C4-2B (cell line): ENCODE measurements around the gene PXN.
"Not testable (repeated sequence)": the region's sequence is repeated elsewhere in the genome, so short reads cannot be mapped to it uniquely, and the experiment has no call there.

Experiments used
- H3K27ac ChIP-seq: fragments of 450-650 bp; 2 replicates; pipeline ENCODE4 v1.5.1; 2017
- ZFX ChIP-seq: fragments of 450-650 bp; IDR thresholded peaks from 2 replicates; pipeline ENCODE4 v1.6.1; 2017
- TF ChIP-seq, protein P1 (sequence below): fragments of 450-650 bp; conservative IDR thresholded peaks from 2 replicates; pipeline ENCODE4 v1.5.1; 2017; ENCODE audit warnings: mild to moderate bottlenecking

PXN gene

DNA sequence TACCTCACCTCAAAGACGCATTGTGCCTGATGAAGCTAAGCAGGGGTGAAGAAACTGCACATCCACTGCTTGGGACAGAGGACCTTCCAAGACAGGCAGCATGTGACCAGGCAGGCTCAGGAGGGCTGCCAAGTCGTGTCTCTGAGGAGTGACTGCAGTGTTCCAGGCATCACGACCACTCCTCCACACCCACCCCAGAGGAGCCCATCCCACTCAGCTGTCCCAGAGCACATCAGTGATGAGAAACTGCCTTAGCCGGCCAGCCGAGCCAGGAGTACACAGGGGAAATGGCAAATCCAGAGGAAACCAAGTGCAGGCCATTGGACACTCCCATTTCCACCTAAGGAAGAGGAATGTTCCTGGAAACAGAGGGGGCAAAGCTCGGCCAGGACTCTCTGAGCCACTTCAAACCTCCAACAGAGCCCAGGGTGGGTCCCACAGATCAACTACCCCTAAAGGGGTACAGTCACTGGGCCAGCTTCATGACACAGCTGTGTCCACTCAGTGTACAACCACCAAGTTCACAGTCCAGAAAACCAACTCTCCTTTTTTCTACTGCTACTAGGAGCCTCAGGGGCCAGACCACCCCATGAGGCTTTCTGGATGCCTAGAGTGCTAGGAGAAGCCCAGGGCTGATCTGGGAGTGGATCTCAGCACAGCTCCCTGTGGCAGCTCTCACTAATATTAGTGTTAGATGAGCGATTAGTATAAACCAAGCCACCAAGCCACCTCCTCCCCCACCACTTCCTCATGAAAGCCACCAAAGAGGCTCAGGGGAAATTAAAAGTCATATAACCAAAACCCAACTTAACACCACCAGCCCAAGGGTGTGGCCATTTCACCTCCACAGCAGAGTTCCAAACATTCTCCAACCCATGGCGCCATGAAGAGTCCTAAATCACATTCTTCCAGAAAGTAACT, 15.4 kb downstream of the PXN start:
- no peak overlapping the region for H3K27ac ChIP-seq
- TF ChIP-seq, protein P1, sequence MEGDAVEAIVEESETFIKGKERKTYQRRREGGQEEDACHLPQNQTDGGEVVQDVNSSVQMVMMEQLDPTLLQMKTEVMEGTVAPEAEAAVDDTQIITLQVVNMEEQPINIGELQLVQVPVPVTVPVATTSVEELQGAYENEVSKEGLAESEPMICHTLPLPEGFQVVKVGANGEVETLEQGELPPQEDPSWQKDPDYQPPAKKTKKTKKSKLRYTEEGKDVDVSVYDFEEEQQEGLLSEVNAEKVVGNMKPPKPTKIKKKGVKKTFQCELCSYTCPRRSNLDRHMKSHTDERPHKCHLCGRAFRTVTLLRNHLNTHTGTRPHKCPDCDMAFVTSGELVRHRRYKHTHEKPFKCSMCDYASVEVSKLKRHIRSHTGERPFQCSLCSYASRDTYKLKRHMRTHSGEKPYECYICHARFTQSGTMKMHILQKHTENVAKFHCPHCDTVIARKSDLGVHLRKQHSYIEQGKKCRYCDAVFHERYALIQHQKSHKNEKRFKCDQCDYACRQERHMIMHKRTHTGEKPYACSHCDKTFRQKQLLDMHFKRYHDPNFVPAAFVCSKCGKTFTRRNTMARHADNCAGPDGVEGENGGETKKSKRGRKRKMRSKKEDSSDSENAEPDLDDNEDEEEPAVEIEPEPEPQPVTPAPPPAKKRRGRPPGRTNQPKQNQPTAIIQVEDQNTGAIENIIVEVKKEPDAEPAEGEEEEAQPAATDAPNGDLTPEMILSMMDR, result no peak
- TF ChIP-seq ZFX, result no peak

GRCh38 chr12:120249266-120249874, 16.2 kb downstream of the PXN start:
- TF ChIP-seq ZFX, result no peak
- TF ChIP-seq, protein P1, result no peak
- no peak overlapping the region for H3K27ac ChIP-seq

- no peak overlapping the region for H3K27ac ChIP-seq
- TF ChIP-seq, protein P1, result no peak
- TF ChIP-seq ZFX, result no peak
These were observed 17.9 kb downstream of the PXN start for GRCh38 chr12:120247621-120248030.

DNA sequence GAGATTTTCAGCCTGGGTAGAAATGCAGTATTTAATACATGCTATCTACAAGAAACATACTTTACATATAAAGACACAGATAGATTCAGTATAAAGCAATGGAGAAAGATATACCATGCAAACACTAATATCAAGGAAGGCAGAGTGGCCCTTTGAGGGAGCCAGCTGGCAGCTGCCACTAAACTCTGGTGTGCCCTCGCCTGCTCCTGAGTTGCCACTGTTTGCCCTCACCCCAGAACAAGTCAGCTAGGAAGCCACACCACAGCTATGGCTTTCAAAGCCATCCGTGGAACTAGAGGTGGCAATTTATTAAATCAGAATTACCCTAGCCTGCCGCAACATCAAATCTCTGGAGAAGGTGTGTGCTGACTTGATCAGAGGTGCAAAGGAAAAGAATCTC, 18.3 kb downstream of the PXN start:
- TF ChIP-seq, protein P1, result no peak
- no peak for TF ChIP-seq ZFX
- no peak overlapping the region for H3K27ac ChIP-seq

- H3K27ac ChIP-seq, result not testable (repeated sequence)
These were observed 18.8 kb downstream of the PXN start for GRCh38 chr12:120246705-120247104.

- TF ChIP-seq, protein P1, result no peak
- TF ChIP-seq ZFX, result no peak
- H3K27ac ChIP-seq, result no peak overlapping the region
These were observed 22.4 kb downstream of the PXN start for GRCh38 chr12:120242971-120243699.

GRCh38 chr12:120242275-120242799, 23.2 kb downstream of the PXN start:
- TF ChIP-seq ZFX, result no peak
- TF ChIP-seq, protein P1, result no peak
- no peak overlapping the region for H3K27ac ChIP-seq
